EL (cell line): ENCODE results near the gene MYH7.
"Not testable (repeated sequence)": the region's sequence is repeated elsewhere in the genome, so short reads cannot be mapped to it uniquely, and the experiment has no call there.

Experiments
- DNase-seq: peaks from one replicate; pipeline ENCODE4 v3.0.0-alpha.2; 2016

MYH7 gene

GRCh38 chr14:23430016-23430722 lies 5.3 kb downstream of the MYH7 start:
- DNase-seq = no peak

DNA sequence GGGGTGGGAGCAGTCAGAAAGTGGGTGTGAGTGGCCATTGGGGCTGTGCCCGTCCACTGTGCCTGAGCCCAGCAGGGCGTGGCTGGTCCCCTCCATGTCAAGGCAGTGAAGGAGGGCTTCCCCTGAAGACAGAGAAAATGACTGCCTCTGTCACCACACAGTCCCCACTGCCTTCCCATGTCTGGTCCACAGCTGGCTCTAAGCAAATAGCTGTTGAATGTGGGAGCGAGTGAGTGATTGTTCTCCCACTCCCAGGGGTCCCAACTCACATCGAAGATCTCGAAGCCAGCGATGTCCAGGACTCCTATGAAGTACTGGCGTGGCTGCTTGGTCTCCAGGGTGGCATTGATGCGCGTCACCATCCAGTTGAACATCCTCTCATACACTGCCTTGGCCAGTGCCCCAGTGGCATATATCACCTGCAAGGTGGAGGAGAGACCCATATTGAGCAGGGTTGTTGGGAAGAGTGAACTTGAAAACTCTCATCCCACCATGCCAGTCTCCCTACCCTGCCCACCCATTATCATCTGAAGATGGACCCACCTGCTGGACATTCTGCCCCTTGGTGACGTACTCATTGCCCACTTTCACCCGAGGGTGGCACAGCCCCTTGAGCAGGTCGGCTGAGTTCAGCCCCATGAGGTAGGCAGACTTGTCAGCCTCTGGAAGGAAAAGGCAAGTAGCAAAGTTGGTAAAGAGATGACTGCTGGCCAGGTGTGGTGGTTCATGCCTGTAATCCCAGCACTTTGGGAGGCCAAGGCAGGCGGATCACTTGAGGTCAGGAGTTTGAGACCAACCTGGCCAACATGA lies 6.6 kb downstream of the MYH7 start:
- no peak for DNase-seq

GRCh38 chr14:23425798-23426197 lies 9.7 kb downstream of the MYH7 start:
- DNase-seq = not testable (repeated sequence)

DNA sequence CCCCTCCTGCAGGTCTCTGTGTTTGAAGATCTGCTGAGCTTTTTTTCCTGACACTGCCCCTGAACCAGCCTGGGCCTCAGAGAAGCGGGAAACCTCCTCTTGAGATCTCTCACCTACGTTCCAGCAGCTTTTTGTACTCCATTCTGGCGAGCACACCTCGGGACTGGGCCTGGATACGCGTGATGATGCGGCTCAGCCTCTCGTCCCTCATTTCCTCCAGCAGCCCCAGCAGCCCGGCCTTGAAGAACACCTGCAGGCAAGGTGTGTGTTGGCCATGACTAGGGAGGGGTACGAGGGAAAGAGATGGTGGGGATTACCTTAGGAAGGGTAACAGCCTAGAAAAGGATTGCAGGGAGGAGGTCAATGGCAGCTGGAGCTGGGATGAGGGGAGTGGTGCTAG lies 10.3 kb downstream of the MYH7 start:
- DNase-seq = no peak

- no peak for DNase-seq
Measured at GRCh38 chr14:23423657-23424056, 11.8 kb downstream of the MYH7 start.

GRCh38 chr14:23421594-23421993 lies 13.9 kb downstream of the MYH7 start:
- no peak for DNase-seq

DNA sequence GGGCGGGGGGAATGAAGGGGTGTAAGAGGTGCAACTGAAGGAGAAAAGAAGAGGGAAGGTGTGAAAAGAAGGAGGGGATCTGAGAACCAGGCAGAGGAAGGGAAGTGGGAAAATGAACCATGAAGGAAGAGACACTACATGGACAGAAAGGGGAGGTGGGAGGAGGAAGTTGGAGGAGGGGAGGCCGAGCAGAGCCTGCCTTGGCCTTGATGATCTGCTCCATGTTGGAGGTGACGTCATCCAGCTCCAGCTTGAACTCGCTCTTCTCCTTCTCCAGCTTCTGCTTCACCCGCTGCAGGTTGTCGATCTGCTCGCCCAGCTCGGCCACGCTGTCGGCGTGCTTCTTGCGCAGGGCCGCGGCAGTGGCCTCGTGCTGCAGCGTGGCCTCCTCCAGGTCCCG lies 15.8 kb downstream of the MYH7 start:
- DNase-seq = not testable (repeated sequence)

- no peak for DNase-seq
Measured at GRCh38 chr14:23418021-23418420, 17.4 kb downstream of the MYH7 start.

- not testable (repeated sequence) for DNase-seq
Measured at GRCh38 chr14:23417269-23417668, 18.2 kb downstream of the MYH7 start.

DNA sequence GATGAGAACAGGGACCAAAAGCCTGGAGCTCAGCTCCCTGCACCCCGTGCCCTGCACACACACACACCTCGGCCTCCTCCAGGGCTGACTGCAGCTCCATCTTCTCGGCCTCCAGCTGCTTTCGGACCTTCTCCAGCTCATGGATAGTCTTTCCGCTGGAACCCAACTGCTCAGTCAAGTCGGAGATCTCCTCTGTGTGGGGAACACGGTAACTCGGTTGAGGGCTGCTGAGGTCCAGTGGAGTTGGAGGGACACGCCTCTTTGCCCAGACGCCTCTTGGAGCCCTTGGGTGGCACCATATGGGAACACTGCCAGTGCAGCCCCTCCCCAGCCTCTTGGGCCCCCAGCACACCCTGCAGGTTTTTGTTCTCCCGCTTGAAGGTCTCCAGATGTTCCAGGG lies 18.7 kb downstream of the MYH7 start:
- no peak for DNase-seq

GRCh38 chr14:23415821-23416778 lies 19.4 kb downstream of the MYH7 start:
- DNase-seq = no peak

GRCh38 chr14:23414906-23415820 lies 20.3 kb downstream of the MYH7 start:
- no peak for DNase-seq

DNA sequence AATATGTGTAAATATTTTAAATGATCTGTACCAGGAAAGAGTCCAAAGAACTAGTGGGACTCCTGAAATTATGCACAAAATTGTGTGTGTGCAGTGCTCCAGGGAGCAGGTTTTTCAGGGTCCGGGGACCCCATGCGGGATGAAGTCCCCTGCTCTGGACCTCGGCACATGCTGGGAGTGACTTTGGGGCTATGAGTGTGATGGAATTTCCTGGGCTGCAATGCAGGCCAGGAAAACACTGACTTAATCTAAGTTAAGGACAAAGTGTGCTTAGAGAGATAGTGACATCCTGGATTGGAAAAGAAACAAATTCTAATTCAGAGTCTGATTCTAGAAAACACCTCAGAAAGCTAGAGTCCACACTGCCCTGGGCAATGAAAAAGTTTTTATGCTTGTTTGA lies 21.2 kb downstream of the MYH7 start:
- no peak for DNase-seq

- no peak for DNase-seq
Measured at GRCh38 chr14:23413681-23414080, 21.8 kb downstream of the MYH7 start.

DNA sequence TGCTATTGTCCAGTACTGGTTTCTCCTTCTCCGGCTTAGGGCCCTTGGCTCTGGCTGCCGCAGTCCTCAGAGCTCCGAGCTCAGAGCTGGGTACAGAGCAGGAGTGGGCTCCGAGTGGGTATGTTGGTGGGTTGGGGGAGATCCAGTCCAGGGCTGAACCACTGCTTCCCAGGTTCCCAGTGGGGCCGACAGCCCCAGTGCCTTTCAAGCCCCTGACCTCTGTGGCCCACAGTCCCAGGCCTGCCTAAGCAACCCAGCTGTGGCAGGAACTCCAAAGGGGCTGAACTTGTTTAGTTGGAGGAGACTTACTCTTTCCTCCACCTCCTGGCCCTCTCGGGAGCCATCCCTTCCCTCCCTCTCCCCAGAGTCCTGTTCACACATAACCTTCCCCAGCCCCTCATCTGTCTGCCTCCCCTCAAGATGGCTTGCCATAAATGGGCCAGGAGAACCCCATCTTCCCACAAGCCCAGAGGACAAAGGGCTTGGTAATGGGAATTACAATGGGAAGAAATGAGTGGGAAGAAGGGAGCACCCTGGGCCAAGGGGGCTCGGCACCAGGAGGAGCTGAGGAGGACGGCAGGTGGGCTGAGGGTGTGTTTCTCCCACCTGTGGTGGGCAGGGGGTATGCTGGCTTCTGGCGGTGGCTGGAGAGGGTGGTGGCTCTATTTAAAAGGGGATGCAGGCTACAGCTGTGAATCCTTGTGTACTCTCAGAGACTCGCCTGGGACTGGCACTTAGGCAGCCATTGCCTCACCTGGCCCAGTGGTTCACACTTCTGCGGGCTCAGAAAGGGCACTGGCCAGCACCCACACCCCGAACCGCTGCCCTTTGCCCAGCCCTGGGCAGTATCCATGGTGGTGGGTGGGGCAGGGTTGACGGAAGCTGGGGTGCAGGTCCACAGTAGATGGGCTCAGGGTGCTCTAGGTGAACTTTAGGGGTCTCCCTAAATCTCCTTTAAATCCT lies 23.6 kb downstream of the MYH7 start:
- no peak for DNase-seq

GRCh38 chr14:23409966-23410635 lies 25.4 kb downstream of the MYH7 start:
- no peak for DNase-seq

DNA sequence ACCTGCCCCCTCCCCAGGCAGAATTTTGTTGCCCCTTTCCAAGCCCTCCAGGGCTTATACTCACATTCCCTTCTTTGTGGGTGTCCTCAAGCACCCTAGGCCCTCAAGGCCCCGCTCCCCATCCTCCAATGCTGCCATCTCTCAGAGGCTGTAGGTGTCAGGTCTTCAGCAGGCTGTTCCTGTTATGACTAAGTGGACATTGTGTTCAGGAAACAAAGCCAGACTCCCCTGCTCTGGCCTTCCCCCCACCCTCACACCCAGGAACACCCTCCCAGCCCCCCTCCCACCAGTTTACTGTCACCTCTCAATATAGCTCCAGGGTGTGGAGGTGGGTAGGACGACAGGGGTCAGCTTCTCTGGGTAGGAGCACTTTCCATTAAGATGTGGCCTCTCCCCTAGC lies 26.0 kb downstream of the MYH7 start:
- DNase-seq = no peak

- DNase-seq = no peak
Measured at GRCh38 chr14:23408307-23408630, 27.2 kb downstream of the MYH7 start.

- no peak for DNase-seq
Measured at GRCh38 chr14:23407516-23408306, 27.7 kb downstream of the MYH7 start, which contains the start of gene MYH6. MYH6 (minus strand) TSS chr14:23408273; CDS start chr14:23407223, 1,050 bp downstream.
